Activated naive CD8-positive, alpha-beta T cell treated with anti-CD3 and anti-CD28 coated beads, Interleukin-2, amount 10 ng/mL, durations not matched to agents 7 days and 5 days (primary cell): Measurements from ENCODE around the gene UBL3. TPM values are rescaled to one million over a fixed set of nuclear protein-coding genes. Genes with fewer than 3 reads are reported as not detected.
A peak's percentile ranks its signal among the peaks of the same experiment; 100 is the strongest.

Experiments
- ATAC-seq: fragments of 150-1000 bp; cut with Tn5 transposase; one replicate; pipeline ENCODE4 v1.10.0; 2021; ENCODE audit warnings: low read depth, moderate library complexity
- POLR2A ChIA-PET: fragments of 350-600 bp; sonication (Branson Sonifier 250); formaldehyde crosslinking; loops from one replicate; lab custom pipeline; 2021; ENCODE audit warnings: antibody characterized with exemption; lab: Charles Lee
- DNase-seq: peaks from one replicate; pipeline ENCODE4 v3.0.0; 2021
- H3K27ac Mint-ChIP-seq: one replicate; pipeline ENCODE4 v1.8.0; 2022; ENCODE audit warnings: mild to moderate bottlenecking, mixed read lengths
- H3K27me3 Mint-ChIP-seq: one replicate; pipeline ENCODE4 v1.8.0; 2022; ENCODE audit warnings: mild to moderate bottlenecking, moderate library complexity, mixed read lengths
- H3K36me3 Mint-ChIP-seq: one replicate; pipeline ENCODE4 v1.8.0; 2021; ENCODE audit warnings: mild to moderate bottlenecking, mixed read lengths
- H3K4me1 Mint-ChIP-seq: one replicate; pipeline ENCODE4 v1.8.0; 2021; ENCODE audit warnings: mixed read lengths
- H3K4me3 Mint-ChIP-seq: one replicate; pipeline ENCODE4 v1.8.0; 2022; ENCODE audit warnings: mild to moderate bottlenecking, moderate library complexity, mixed read lengths
- H3K9me3 Mint-ChIP-seq: one replicate; pipeline ENCODE4 v1.8.0; 2021; ENCODE audit warnings: mixed read lengths
- total RNA-seq, 2 experiments: library from RNA; stranded (reverse); gene quantifications; one replicate each; pipeline ENCODE4 v1.2.3, GENCODE V29; 2021

The UBL3 gene
- total RNA-seq, 2 experiments from 2014 or later: 20.5 to 23.6 TPM

DNA sequence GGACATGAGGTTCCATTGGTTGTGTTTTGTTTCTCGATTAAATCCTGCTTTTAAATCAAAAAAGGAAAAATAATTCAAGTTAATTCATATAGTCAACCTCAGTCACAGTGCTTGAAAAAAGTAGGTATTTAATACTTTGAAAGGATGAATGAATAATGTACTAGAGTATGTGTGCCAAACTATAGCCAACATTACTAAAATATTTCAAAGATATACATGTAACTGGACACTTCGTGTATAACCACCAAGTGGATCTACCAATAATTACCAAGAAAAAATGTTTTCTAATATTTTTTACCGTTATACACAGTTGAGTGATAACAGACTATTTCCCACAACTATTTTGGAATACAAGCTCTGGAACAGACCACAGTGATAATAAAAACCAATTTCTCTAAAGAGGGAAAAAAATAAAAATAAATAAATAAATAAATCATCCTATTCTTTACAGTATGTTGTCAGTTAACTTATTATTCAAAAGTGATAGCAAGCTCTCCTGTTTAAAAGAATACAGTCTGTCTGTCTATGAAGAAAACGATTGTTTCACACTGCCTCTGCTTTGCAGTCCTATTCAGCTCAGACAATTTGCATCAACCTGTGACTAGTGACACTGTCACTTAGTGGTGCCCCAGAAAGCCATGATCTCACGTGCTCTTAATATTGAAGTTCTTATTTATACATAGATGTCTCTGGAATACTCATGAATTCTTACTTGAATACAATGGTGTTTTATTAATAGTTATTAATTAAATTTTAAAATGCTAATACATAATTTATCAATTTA lies 58.2 kb downstream of the UBL3 start:
- no peaks in the 10 kb centered on the region for H3K9me3 Mint-ChIP-seq
- POLR2A ChIA-PET: no interaction called here
- DNase-seq: no peak
- no peak for ATAC-seq
- peaks cover 1% of the 10 kb centered on the region for H3K36me3 Mint-ChIP-seq
- H3K4me3 Mint-ChIP-seq: no peak overlapping the region
- peaks cover 7% of the 10 kb centered on the region for H3K4me1 Mint-ChIP-seq
- H3K27ac Mint-ChIP-seq: no peak overlapping the region
- H3K27me3 Mint-ChIP-seq: no peaks in the 10 kb centered on the region

DNA sequence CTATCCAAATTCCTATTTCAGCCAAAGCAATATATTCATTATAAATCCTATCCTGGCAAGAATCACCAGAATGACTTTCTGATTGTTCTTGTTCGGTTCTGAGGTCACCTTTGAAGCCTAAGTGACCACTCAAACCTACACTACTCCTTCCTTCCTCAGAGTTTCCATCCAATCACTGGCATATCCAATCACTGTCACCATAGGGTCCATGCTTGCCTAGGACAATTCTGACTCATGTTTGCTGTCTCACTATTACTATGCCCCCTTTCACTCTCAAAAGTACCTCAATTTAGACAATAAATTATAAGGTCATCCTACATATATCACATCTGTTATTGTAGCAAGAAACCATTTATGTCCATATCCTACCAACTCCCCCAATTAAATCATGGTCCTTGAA lies 58.9 kb downstream of the UBL3 start:
- Mint-ChIP-seq H3K9me3 (no peaks in the 10 kb centered on the region), H3K4me3 (no peak overlapping the region), H3K27me3 (no peaks in the 10 kb centered on the region), H3K36me3 (peaks cover 1% of the 10 kb centered on the region), H3K27ac (no peak overlapping the region), H3K4me1 (peaks cover 5% of the 10 kb centered on the region)
- DNase-seq: no peak
- POLR2A ChIA-PET: no interaction called here
- ATAC-seq: no peak

DNA sequence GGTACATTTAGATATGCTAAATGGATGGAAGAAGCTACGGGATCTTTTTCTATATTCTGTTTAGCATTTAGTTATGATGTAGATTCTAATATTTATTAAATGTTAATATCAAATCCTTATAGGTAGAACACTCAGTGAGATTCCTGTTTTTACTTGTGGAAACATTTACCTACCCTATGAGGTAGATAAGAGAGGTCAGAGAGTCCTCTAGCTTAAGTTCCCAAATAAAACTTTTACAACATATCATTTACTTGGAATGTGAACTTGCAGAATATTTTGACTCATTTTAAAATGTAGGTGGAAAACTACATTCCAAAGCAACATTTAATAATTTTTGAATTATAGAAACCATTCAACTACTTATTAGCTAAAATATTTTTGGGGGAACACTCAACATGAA lies 63.7 kb downstream of the UBL3 start:
- DNase-seq (no peak), ATAC-seq (no peak)
- no peak overlapping the region for H3K27ac Mint-ChIP-seq
- H3K4me1 Mint-ChIP-seq: peaks cover 2% of the 10 kb centered on the region
- no peak overlapping the region for H3K4me3 Mint-ChIP-seq
- POLR2A ChIA-PET: no interaction called here
- no peaks in the 10 kb centered on the region for H3K9me3 Mint-ChIP-seq
- H3K36me3 Mint-ChIP-seq: peaks cover 1% of the 10 kb centered on the region
- H3K27me3 Mint-ChIP-seq: no peaks in the 10 kb centered on the region

DNA sequence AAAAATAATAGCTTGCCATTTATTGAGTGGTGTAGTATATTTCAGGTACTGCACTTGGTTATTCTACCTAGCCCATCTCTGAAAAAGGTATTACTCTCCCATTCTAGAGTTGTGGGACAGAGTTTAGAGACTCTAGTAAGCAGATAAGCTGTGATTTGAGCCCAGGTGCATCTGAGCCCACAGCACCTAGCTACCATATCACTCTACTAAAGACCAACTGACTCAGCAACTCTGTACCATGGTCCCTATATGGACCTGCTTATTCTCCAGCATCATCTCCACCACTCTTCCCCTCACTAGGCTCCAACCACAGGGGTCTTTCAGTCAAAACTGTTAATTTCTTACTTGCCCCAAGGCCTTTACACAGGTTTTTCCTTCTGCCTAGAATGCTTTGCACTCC lies 64.4 kb downstream of the UBL3 start:
- POLR2A ChIA-PET: no interaction called here
- H3K4me1 Mint-ChIP-seq: no peaks in the 10 kb centered on the region
- H3K27me3 Mint-ChIP-seq: no peaks in the 10 kb centered on the region
- H3K36me3 Mint-ChIP-seq: peaks cover 1% of the 10 kb centered on the region
- ATAC-seq (no peak), DNase-seq (no peak)
- no peak overlapping the region for H3K27ac Mint-ChIP-seq
- H3K4me3 Mint-ChIP-seq: no peak overlapping the region
- no peaks in the 10 kb centered on the region for H3K9me3 Mint-ChIP-seq

DNA sequence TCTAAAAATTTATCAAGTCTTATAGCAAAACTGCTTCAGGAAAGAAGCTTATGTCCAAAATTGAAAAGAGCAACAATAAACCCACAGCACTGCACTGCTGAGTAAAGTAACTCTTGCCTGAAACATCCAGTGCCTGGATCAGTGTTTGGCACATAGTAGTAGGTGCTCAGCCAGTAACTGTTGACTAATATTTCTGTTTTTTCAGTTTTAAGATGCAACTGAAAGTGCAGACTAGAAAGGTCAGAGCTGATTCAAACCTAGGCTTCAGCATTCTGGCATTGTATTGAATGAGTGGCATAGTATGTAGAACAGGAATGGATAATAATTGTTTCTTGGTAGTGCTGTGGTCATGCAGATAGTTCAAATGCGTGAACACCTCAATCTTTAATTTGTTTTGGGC lies 67.6 kb downstream of the UBL3 start:
- POLR2A ChIA-PET: no interaction called here
- Mint-ChIP-seq H3K27ac (no peak overlapping the region), H3K36me3 (no peaks in the 10 kb centered on the region), H3K27me3 (no peaks in the 10 kb centered on the region), H3K4me1 (no peaks in the 10 kb centered on the region), H3K9me3 (no peaks in the 10 kb centered on the region), H3K4me3 (no peak overlapping the region)
- DNase-seq: no peak
- ATAC-seq: no peak

DNA sequence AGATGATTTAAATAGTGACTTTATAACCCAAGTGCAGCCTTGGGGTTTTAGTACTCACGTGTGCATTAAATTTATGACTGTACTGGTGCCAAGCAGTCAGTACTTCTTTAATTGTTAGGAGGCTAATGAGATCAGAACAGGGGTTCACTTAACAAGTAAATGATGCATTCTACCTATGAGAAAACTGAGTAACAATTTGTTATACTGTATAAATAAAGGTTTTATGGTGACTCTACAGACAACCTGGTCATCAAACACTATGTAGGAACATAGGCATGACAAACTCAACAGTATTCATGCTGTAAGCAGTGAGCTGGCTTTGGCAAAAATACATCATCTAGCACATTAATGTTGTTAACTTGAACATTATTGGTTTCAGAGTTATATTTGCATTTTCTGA lies 75.6 kb downstream of the UBL3 start:
- POLR2A ChIA-PET: no interaction called here
- no peaks in the 10 kb centered on the region for H3K9me3 Mint-ChIP-seq
- no peaks in the 10 kb centered on the region for H3K4me1 Mint-ChIP-seq
- H3K36me3 Mint-ChIP-seq: peaks cover 2% of the 10 kb centered on the region
- DNase-seq: no peak
- no peak overlapping the region for H3K27ac Mint-ChIP-seq
- no peak for ATAC-seq
- H3K4me3 Mint-ChIP-seq: no peak overlapping the region
- H3K27me3 Mint-ChIP-seq: no peaks in the 10 kb centered on the region

DNA sequence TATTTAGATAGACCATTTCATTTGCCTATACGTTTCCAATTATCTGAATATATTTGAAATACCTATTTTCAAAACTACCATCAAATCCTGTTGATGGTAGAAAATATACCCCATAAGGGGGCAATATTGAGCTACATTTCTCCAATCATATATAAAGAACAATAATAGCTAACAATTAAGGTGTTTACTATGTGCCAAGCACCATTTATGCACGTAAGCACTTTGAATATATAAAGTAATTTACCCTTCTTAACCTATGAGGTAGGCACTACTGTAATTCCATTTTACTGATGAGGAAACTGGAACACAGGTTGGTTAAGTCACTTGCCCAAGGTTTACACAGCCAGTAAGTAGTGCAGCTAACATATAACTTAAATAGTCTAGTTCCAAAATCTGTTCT lies 79.2 kb downstream of the UBL3 start:
- no peaks in the 10 kb centered on the region for H3K27me3 Mint-ChIP-seq
- POLR2A ChIA-PET: interaction anchor here (1.0 to 2.0 kb wide), 3 partner anchors 164 to 344 kb away, joined by 3 to 6 read pairs (median 3); no protein-coding TSS in a partner anchor
- H3K4me3 Mint-ChIP-seq: no peak overlapping the region
- no peak for ATAC-seq
- peaks cover 7% of the 10 kb centered on the region for H3K36me3 Mint-ChIP-seq
- DNase-seq: no peak
- no peaks in the 10 kb centered on the region for H3K4me1 Mint-ChIP-seq
- no peak overlapping the region for H3K27ac Mint-ChIP-seq
- no peaks in the 10 kb centered on the region for H3K9me3 Mint-ChIP-seq

DNA sequence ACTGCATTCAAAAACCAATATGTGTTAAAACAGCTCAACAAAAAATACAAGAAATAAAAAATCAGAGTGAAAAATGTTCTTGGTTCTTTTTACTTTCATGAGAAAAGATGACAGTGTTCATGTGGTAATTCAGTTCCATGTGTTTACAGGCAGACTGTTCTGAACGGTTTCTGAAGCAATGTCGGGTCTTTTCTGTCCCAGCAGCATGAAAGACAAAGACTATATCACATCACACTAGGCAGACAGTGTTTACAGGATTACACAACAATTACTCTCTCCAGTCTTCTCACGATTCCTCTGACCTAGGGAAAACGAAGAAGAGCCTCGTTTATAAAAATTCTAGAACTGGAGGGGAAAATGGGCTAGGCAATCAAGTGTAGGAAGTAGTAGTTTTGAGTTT lies 83.4 kb downstream of the UBL3 start:
- POLR2A ChIA-PET: no interaction called here
- ATAC-seq (no peak), DNase-seq (no peak)
- Mint-ChIP-seq H3K27me3 (no peaks in the 10 kb centered on the region), H3K4me3 (no peak overlapping the region), H3K4me1 (peaks cover 5% of the 10 kb centered on the region), H3K9me3 (no peaks in the 10 kb centered on the region), H3K36me3 (peaks cover 5% of the 10 kb centered on the region), H3K27ac (no peak overlapping the region)

DNA sequence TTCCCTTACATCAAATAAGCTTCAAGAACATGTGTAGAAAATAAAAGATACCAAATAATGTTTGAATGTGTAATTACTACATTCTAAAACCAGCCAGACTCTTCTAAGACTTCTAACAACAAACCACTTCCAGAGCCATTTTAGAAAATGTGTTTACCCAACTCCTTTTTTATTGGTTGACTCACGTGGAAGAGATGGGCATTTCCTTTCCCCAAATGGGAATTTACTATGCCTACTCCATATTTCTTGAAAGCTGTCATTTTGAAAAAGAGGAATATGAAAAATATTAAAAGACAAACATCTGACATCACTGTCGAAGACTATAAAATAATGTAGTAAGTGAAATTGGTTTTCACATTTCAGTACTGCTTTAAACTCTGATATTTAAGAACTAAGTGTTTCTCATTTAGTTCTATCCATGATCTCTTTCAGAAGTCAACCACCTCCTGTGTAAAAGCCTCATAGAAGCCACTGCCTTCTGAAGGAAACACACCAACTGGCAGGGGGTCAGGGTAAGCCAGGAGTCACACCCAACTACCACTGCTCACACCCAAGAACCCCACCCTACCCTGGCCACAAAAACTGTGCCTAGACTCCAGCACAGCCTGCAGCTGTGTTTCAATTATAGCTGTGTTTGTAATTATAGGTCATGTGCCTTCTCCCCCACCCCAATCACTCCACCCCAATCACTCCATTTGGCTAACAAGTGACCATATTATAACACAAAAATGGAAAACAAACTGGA lies 86.8 kb downstream of the UBL3 start:
- H3K36me3 Mint-ChIP-seq: peaks cover 5% of the 10 kb centered on the region
- H3K27ac Mint-ChIP-seq: no peak overlapping the region
- no peak overlapping the region for H3K4me3 Mint-ChIP-seq
- ATAC-seq: peak; percentile 39
- no peak for DNase-seq
- POLR2A ChIA-PET: no interaction called here
- H3K9me3 Mint-ChIP-seq: peaks cover 6% of the 10 kb centered on the region
- H3K27me3 Mint-ChIP-seq: no peaks in the 10 kb centered on the region
- H3K4me1 Mint-ChIP-seq: peaks cover 9% of the 10 kb centered on the region

DNA sequence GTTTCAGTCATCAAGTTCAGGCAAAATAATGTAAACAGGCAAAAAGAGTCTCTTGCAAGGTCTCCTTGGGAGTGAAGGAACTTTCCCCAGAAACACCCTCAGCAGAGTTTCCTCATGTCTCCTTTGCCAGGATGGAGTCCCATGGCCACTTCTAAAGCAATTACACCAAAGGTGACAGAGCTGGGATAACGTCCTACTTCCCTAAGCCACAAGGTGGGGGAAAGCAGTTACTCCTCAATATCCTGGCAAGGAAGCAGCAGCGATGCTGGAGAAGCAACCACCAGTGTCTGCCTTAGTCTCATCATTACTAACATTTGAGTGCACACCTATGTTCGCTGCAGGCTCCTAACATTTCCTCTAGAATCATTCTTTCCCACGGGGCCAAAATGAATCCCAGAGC lies 88.6 kb downstream of the UBL3 start:
- ATAC-seq (no peak), DNase-seq (no peak)
- Mint-ChIP-seq H3K4me3 (no peak overlapping the region), H3K4me1 (peaks cover 11% of the 10 kb centered on the region), H3K36me3 (peaks cover 1% of the 10 kb centered on the region), H3K27me3 (no peaks in the 10 kb centered on the region), H3K27ac (no peak overlapping the region), H3K9me3 (peaks cover 6% of the 10 kb centered on the region)
- POLR2A ChIA-PET: no interaction called here

DNA sequence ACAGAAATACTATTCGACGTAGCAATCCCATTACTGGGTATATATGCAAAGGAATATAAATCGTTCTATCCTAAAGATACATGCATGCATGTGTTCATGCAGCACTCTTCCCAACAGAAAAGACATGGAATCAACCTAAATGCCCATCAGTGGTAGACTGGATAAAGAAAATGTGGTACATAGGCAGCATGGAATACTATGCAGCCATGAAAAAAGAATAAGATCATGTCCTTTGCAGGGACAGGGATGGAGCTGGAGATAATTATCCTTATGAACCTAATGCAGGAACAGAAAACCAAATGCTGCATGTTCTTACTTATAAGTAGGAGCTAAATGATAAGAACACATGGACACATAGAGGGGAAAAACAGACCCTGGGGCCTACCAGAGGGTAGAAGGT lies 89.3 kb downstream of the UBL3 start:
- H3K4me3 Mint-ChIP-seq: no peak overlapping the region
- peaks cover 6% of the 10 kb centered on the region for H3K9me3 Mint-ChIP-seq
- no peaks in the 10 kb centered on the region for H3K27me3 Mint-ChIP-seq
- no peaks in the 10 kb centered on the region for H3K36me3 Mint-ChIP-seq
- peaks cover 11% of the 10 kb centered on the region for H3K4me1 Mint-ChIP-seq
- POLR2A ChIA-PET: no interaction called here
- no peak for ATAC-seq
- no peak overlapping the region for H3K27ac Mint-ChIP-seq
- no peak for DNase-seq

DNA sequence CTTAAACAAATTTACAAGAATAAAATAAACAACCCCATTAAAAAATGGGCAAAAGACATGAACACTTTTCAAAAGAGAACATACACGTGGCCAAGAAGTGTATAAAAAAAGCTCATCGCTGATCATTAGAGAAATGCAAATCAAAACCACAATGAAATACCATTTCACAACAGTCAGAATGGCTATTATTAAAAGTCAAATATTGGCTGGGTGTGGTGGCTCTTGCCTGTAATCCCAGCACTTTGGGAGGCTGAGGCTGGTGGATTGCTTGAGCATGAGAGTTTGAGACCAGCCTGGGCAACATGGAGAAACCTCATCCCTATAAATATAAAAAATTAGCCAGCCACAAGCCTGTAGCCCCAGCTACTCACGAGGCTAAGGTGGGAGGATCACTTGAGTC lies 89.9 kb downstream of the UBL3 start:
- peaks cover 11% of the 10 kb centered on the region for H3K4me1 Mint-ChIP-seq
- H3K4me3 Mint-ChIP-seq: no peak overlapping the region
- peaks cover 6% of the 10 kb centered on the region for H3K9me3 Mint-ChIP-seq
- POLR2A ChIA-PET: no interaction called here
- DNase-seq (no peak), ATAC-seq (no peak)
- no peaks in the 10 kb centered on the region for H3K36me3 Mint-ChIP-seq
- H3K27ac Mint-ChIP-seq: no peak overlapping the region
- peaks cover 3% of the 10 kb centered on the region for H3K27me3 Mint-ChIP-seq

DNA sequence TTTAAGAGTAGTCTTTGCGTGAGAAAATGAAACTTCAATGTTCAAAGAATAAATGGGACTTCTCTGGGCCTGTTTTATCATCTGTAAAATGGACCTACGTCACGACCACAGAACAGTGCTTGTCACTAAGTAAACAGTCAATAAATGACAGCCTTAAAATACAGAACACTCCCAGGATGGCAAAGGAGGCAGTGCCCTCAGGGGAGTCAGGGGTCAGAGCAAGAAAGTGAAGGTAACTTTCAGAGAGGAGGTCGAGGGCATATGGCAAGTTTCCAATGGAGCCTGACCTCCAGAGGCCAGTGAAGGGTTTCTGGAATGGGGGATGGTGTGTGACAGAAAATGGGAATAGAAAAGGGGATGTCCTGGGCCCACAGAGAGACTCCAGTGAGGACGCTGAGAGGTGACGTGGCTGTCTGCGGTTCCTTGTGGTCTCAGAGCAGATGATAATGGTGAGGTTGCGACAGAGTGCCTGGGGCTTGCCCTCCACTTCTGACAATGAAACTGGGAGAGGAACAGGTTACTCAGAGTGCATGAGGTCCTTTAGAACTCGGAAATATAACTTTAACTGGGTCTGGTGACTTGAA lies 91.8 kb downstream of the UBL3 start:
- POLR2A ChIA-PET: interaction anchor here (0.7 kb wide), 1 partner anchor 11 kb away, joined by 3 read pairs; no protein-coding TSS in a partner anchor
- Mint-ChIP-seq H3K4me3 (no peak overlapping the region), H3K27ac (no peak overlapping the region), H3K27me3 (peaks cover 6% of the 10 kb centered on the region), H3K9me3 (peaks cover 6% of the 10 kb centered on the region), H3K4me1 (peaks cover 9% of the 10 kb centered on the region), H3K36me3 (no peaks in the 10 kb centered on the region)
- ATAC-seq (peak; percentile 74), DNase-seq (peak; percentile 33)
